ENCODE results near the gene AJAP1.

AJAP1 gene

GRCh38 chr1:4699376-4700301 lies 45.2 kb downstream of the AJAP1 start:
- no peak for TF ChIP-seq CTCF (IDR thresholded peaks at IDR 0.05; ENCODE audit: borderline replicate concordance, control extremely low read depth, extremely low read depth, insufficient read depth, missing control alignments)
- in situ Hi-C loops (cut with MboI; ENCODE audit: low sequenced_read_pairs, unreplicated experiment): no loop called here
- no peak for DNase-seq (ENCODE audit: low spot score)

GRCh38 chr1:4700801-4701200 lies 46.4 kb downstream of the AJAP1 start:
- no peak for DNase-seq (ENCODE audit: low spot score)
- in situ Hi-C loops (cut with MboI; ENCODE audit: low sequenced_read_pairs, unreplicated experiment): no loop called here
- no peak for TF ChIP-seq CTCF (IDR thresholded peaks at IDR 0.05; ENCODE audit: borderline replicate concordance, control extremely low read depth, extremely low read depth, insufficient read depth, missing control alignments)

GRCh38 chr1:4701276-4701675 lies 46.9 kb downstream of the AJAP1 start:
- no peak for TF ChIP-seq CTCF (IDR thresholded peaks at IDR 0.05; ENCODE audit: borderline replicate concordance, control extremely low read depth, extremely low read depth, insufficient read depth, missing control alignments)
- no peak for DNase-seq (ENCODE audit: low spot score)
- in situ Hi-C loops (cut with MboI; ENCODE audit: low sequenced_read_pairs, unreplicated experiment): no loop called here

GRCh38 chr1:4702464-4702863 lies 48.1 kb downstream of the AJAP1 start:
- no peak for DNase-seq (ENCODE audit: low spot score)
- in situ Hi-C loops (cut with MboI; ENCODE audit: low sequenced_read_pairs, unreplicated experiment): no loop called here
- TF ChIP-seq CTCF (IDR thresholded peaks at IDR 0.05; ENCODE audit: borderline replicate concordance, control extremely low read depth, extremely low read depth, insufficient read depth, missing control alignments): no peak

GRCh38 chr1:4702932-4703331 lies 48.5 kb downstream of the AJAP1 start:
- DNase-seq (ENCODE audit: low spot score): no peak
- TF ChIP-seq CTCF (IDR thresholded peaks at IDR 0.05; ENCODE audit: borderline replicate concordance, control extremely low read depth, extremely low read depth, insufficient read depth, missing control alignments): no peak
- in situ Hi-C loops (cut with MboI; ENCODE audit: low sequenced_read_pairs, unreplicated experiment): no loop called here

GRCh38 chr1:4703646-4704045 lies 49.2 kb downstream of the AJAP1 start:
- DNase-seq (ENCODE audit: low spot score): no peak
- no peak for TF ChIP-seq CTCF (IDR thresholded peaks at IDR 0.05; ENCODE audit: borderline replicate concordance, control extremely low read depth, extremely low read depth, insufficient read depth, missing control alignments)
- in situ Hi-C loops (cut with MboI; ENCODE audit: low sequenced_read_pairs, unreplicated experiment): no loop called here

Data from GM13976 (cell line).